ENCODE measurements around the gene FOSL2.

The FOSL2 gene

DNA sequence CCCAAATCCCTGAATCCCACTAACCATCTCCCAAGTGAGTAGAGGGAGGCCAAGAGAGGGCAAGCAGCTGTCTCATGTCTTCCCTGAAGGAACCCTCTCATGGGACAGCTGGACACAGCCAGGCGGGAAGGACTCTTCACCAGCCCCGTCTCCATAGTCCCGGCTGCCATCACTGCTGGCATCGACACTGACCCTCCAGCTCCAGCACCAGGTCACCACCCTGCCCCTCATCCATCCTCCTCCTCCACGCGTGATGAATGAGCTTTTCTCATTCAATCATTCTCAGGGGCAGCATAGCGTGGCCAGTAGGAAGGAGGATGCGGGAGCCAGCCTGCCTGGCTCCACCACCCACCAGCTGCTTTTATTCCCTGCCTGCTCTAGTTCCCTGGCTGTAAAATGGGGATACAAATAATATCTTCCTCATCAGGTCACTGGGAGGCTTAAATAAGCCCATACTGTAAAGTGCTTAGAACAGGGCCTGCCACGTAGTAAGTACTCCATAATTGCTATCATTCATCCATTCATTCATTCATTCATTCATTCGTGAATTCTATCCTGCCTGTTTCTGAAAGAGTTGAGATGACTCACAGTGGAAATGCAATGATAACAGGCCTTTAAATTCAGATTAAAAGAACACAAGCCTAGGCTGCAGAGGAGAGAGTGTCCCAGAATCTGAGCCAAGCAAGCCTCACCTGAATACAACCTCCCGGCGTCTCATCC, 30.5 kb upstream of the FOSL2 start:
- H3K4me3 ChIP-seq (ENCODE audit: low read depth, low read length) = no peak overlapping the region
- no peak for DNase-seq (ENCODE audit: low read depth)
- TF ChIP-seq, protein P1, sequence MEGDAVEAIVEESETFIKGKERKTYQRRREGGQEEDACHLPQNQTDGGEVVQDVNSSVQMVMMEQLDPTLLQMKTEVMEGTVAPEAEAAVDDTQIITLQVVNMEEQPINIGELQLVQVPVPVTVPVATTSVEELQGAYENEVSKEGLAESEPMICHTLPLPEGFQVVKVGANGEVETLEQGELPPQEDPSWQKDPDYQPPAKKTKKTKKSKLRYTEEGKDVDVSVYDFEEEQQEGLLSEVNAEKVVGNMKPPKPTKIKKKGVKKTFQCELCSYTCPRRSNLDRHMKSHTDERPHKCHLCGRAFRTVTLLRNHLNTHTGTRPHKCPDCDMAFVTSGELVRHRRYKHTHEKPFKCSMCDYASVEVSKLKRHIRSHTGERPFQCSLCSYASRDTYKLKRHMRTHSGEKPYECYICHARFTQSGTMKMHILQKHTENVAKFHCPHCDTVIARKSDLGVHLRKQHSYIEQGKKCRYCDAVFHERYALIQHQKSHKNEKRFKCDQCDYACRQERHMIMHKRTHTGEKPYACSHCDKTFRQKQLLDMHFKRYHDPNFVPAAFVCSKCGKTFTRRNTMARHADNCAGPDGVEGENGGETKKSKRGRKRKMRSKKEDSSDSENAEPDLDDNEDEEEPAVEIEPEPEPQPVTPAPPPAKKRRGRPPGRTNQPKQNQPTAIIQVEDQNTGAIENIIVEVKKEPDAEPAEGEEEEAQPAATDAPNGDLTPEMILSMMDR (IDR thresholded peaks at IDR 0.05; ENCODE audit: insufficient read depth, low read depth, low read length, missing control alignments) = no peak

DNA sequence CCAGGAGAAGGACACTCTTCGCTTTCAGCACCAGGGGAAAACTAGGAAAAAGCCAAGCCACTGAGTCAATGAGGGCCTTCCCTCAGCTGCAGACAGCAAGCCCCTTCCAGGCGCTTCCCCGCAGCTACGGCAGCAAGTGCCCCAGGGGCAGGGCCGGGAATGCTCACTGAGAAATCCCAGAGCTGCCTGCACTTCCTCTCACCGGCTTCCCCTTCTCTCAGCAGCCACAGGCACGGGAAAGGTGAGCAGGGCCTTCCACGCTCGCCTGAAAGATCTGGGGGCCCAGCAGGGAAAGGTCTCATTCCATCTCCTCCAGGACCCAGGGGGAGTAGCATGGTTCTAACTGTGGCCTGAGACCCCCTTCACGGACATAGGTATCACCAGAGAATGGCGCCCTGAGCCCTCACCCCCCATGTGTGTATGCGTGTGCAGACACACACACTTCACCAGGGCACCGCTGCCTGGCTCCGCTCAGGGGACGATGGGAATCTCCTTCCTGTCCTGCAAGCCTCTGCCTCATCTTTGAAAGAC, 29.6 kb upstream of the FOSL2 start:
- DNase-seq (ENCODE audit: low read depth) = no peak
- no peak overlapping the region for H3K4me3 ChIP-seq (ENCODE audit: low read depth, low read length)
- TF ChIP-seq, protein P1 (IDR thresholded peaks at IDR 0.05; ENCODE audit: insufficient read depth, low read depth, low read length, missing control alignments) = no peak

DNA sequence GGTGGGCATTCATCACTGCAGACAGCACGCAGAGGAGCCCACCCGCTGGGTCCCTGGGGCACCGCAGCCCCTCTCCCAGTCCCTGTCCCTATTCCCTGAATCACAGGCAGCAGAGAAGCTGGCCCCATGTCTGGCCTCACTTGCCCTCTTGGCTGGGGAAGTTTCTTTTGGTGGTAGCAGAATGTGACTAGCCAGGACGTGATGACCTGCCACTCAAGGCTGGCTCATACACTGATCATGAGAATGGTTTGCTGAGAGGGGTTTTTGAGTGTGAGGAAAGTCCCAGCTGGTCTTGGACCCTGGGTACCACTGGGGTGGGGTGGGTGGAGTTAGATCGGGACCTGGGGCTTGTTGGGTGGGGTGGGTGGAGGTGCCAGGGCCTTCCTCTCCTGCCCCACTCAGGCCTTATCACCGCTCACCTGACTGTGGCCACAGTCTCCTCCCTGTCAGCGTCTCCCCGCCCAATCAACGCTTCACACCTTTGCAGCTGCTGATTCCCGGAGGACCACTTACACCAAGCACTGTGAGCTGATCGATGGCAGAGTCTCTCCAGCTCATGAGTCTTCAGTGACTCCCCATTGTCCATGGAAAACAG, 28.9 kb upstream of the FOSL2 start:
- no peak overlapping the region for H3K4me3 ChIP-seq (ENCODE audit: low read depth, low read length)
- DNase-seq (ENCODE audit: low read depth) = no peak
- TF ChIP-seq, protein P1 (IDR thresholded peaks at IDR 0.05; ENCODE audit: insufficient read depth, low read depth, low read length, missing control alignments) = no peak

DNA sequence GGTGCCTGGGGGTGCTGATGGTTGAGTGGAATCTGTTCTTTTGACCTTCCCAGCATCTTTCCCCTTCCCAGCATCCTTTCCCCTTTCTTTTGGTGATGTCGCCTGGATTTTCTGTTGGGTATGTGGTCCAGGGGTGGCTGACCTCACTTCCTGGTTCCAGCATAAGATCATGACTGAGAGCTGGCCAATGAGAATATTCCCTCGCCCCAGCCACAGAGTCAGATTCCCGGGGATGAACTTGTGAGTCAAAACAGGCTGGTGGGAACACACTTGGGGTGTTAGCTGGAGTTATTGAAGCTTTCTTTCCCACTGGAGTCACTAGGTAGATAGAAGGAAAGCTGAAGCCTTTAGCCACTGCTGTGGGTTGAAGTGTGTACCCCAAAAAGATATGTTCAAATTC, 28.0 kb upstream of the FOSL2 start:
- no peak overlapping the region for H3K4me3 ChIP-seq (ENCODE audit: low read depth, low read length)
- no peak for DNase-seq (ENCODE audit: low read depth)
- TF ChIP-seq, protein P1 (IDR thresholded peaks at IDR 0.05; ENCODE audit: insufficient read depth, low read depth, low read length, missing control alignments) = no peak

DNA sequence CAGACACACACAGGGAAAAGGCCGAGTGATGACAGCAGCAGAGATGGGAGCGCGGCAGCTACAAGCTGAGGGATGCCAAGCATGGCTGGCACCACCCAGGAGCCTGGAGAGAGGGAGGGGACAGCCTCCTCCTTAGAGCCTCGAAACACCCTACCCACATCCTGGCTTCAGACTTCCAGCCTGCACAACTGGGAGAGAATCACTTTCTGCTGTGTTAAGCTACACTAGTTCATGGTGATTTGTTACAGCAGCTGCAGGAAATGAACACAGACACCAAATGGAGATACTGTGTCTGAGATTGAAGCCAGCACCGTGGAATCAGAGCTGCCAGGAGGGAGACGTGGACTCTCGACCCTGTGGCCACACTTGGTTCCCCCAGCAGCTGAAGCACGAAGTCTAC, 27.5 kb upstream of the FOSL2 start:
- no peak overlapping the region for H3K4me3 ChIP-seq (ENCODE audit: low read depth, low read length)
- TF ChIP-seq, protein P1 (IDR thresholded peaks at IDR 0.05; ENCODE audit: insufficient read depth, low read depth, low read length, missing control alignments) = no peak
- no peak for DNase-seq (ENCODE audit: low read depth)

DNA sequence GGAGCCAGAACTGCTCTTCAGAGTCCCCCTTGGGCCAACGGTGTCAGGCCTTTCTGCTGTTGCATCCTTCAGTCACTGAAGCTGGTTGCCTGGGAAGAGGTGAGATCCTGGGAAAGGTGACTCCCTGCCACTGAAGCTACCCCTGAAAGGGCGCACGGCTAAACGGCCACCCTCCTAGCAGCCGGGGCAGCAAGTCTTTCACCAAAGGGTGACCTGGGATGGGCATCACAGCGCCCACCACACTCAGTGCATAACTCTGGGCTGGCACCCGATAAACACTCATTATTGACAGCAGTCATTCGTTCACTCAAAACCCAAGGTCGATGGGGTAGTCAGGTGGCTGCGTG, 26.5 kb upstream of the FOSL2 start:
- DNase-seq (ENCODE audit: low read depth) = no peak
- H3K4me3 ChIP-seq (ENCODE audit: low read depth, low read length) = no peak overlapping the region
- TF ChIP-seq, protein P1 (IDR thresholded peaks at IDR 0.05; ENCODE audit: insufficient read depth, low read depth, low read length, missing control alignments) = no peak
